H1 (cell line): Measurements from ENCODE around the gene ATP4A. TPM values are rescaled to one million over a fixed set of nuclear protein-coding genes. Genes with fewer than 3 reads are reported as not detected.

Experiments used
- CHD1 ChIP-seq: IDR thresholded peaks from 2 replicates; pipeline ENCODE4 v1.6.1; 2012; ENCODE audit warnings: low read depth, low read length, improper control_type of control experiment
- GTF2F1 ChIP-seq: IDR thresholded peaks from 2 replicates; pipeline ENCODE4 v1.6.1; 2012; ENCODE audit warnings: low read depth, low read length, improper control_type of control experiment, borderline replicate concordance
- SIX5 ChIP-seq: IDR thresholded peaks from 2 replicates; pipeline ENCODE4 v1.6.1; 2011; ENCODE audit warnings: mild to moderate bottlenecking, low read depth, low read length
- YY1 ChIP-seq: IDR thresholded peaks from 2 replicates; pipeline ENCODE4 v1.6.1; 2011; ENCODE audit warnings: low read depth, mild to moderate bottlenecking, low read length
- polyA plus RNA-seq, 7 experiments: library from polyadenylated mRNA; depleted of rRNA in 3 of 7; stranded (reverse) in 5 of 7; unstranded in 2 of 7; fragments of >200 nt in 5 of 7; fragments of 200-250 nt in 2 of 7; gene quantifications; 1 replicate in 5 of 7; 2 replicates in 1 of 7; 4 replicates in 1 of 7; pipeline versions ENCODE4 v1.2.1 to v1.2.3, GENCODE V29; 2011 to 2013; ENCODE audit warnings: missing spikeins in 2 of 7, mixed read lengths in 2 of 7
- total RNA-seq: library from RNA; stranded (reverse); fragmentation: NEBNext Ultra II Directional; extraction: Animal tissue kit (Norgen Biotek cat#: 25700); gene quantifications from 2 replicates; pipeline ENCODE4 v1.2.1, GENCODE V29; 2021
- TF ChIP-seq, protein P1 (sequence below), 3 experiments: IDR thresholded peaks; 1 replicate in 2 of 3; 2 replicates in 1 of 3; pipeline versions ENCODE4 v1.5.1 to v1.6.1; 2011; ENCODE audit warnings: low read length in 3 of 3, mild to moderate bottlenecking in 3 of 3, inconsistent platforms in 2 of 3, low read depth in 1 of 3, moderate library complexity in 1 of 3; ENCODE audit not compliant: insufficient read depth in 1 of 3; ENCODE audit errors: control extremely low read depth in 1 of 3

ATP4A gene
- total and polyA plus RNA-seq, 2 of the 8 experiments (the other 6 are each of a cell fraction or from before 2014, with no cell fraction given): 0.50 to 1.2 TPM

DNA sequence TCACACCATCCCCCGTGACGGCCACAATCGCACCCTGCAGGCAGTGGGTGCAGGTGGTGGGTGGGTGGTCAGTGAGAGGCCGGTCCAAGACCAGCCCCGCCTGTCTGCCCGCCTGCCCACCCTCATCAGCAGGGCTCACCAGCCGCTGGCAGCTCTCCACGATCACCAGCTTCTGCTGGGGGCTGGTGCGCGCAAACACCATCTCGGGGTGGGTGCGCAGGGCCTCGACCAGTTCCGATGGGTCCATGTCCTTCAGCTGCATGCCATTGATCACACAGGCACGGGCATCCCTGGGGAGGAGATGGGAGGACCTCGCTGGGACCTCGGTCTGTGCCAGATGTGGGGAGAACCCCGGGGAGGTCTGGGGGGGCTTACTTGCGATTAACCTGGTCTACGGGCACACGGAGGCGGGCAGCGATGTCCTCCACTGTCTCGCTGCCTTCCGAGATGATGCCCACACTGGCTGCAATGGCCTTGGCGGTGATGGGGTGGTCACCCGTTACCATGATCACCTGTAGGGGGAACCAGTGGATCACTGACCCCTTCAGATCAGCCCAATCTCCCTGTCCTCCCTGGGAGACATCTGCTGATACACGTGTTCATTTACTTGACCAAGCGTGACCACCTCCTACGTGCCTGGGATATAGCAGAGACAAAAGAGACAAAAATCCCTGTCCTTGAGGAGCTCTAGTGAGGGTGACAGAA, 8.0 kb downstream of the ATP4A start (continued):
- TF ChIP-seq, protein P1, sequence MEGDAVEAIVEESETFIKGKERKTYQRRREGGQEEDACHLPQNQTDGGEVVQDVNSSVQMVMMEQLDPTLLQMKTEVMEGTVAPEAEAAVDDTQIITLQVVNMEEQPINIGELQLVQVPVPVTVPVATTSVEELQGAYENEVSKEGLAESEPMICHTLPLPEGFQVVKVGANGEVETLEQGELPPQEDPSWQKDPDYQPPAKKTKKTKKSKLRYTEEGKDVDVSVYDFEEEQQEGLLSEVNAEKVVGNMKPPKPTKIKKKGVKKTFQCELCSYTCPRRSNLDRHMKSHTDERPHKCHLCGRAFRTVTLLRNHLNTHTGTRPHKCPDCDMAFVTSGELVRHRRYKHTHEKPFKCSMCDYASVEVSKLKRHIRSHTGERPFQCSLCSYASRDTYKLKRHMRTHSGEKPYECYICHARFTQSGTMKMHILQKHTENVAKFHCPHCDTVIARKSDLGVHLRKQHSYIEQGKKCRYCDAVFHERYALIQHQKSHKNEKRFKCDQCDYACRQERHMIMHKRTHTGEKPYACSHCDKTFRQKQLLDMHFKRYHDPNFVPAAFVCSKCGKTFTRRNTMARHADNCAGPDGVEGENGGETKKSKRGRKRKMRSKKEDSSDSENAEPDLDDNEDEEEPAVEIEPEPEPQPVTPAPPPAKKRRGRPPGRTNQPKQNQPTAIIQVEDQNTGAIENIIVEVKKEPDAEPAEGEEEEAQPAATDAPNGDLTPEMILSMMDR (IDR thresholded peaks at IDR 0.05; ENCODE audit: control extremely low read depth in 1 of 3, insufficient read depth in 1 of 3, low read depth in 1 of 3, low read length in 3 of 3): peak; percentile 70 to 91 (median 85)
- TF ChIP-seq CHD1: no peak
- no peak for TF ChIP-seq GTF2F1
- no peak for TF ChIP-seq SIX5
- TF ChIP-seq YY1: 0 out of 2 replicates have a peak, but pooled peaks have one; percentile 22
